Pancreas (tissue), 10 donors: ENCODE data around the gene HEATR9. TPM values are rescaled to one million over a fixed set of nuclear protein-coding genes. Genes with fewer than 3 reads are reported as not detected.

ENCODE experiments used
- ATAC-seq, 4 donors: fragments of 200-7000 bp; cut with Tn5 transposase; one replicate each; pipeline versions ENCODE4 v1.8.0 to v1.9.1; 2020; ENCODE audit warnings: mild to moderate bottlenecking in 4 of 4, moderate library complexity in 4 of 4
- DNase-seq, 6 donors: peaks; one replicate each; pipeline ENCODE4 v3.0.0-alpha.2; 2020
- FAIRE-seq: peaks from 2 replicates; lab custom pipeline; 2012; peaks lifted over from hg19 to GRCh38; lab: Jason Lieb, UNC
- H3K27ac ChIP-seq, 4 donors: fragments of 200-600 bp; sonication (generic); 1 replicate in 3 of 4; 2 replicates in 1 of 4; pipeline versions ENCODE4 v1.5.0 to v1.8.0; 2020
- H3K27me3 ChIP-seq, 4 donors: fragments of 200-600 bp; one replicate each; pipeline ENCODE4 v1.8.0; 2021
- H3K36me3 ChIP-seq, 3 donors: fragments of 200-600 bp; sonication (generic) in 1 of 3; one replicate each; pipeline versions ENCODE4 v1.5.0 to v1.8.0; 2020 to 2021
- H3K4me1 ChIP-seq, 3 donors: fragments of 200-600 bp; one replicate each; pipeline ENCODE4 v1.8.0; 2021
- H3K4me3 ChIP-seq, 4 donors: fragments of 200-600 bp; sonication (generic) in 2 of 4; one replicate each; pipeline versions ENCODE4 v1.5.0 to v1.8.0; 2020 to 2021
- H3K9me3 ChIP-seq, 4 donors: fragments of 200-600 bp; one replicate each; pipeline ENCODE4 v1.8.0; 2021
- WGBS, 2 donors: extraction: QIAGEN DNeasy Blood & Tissue Kit; methylation state at CpG; one replicate each; pipeline ENCODE4 v1.1.7; 2013; 5-methylcytosine and 5-hydroxymethylcytosine counted together
- intact Hi-C, 3 donors: fragments of 100-400 bp; cut with DNase I; formaldehyde crosslinking; loops; one replicate each; pipeline versions ENCODE4 v1.11.1 to v1.14.2; 2022
- polyA plus RNA-seq, 2 donors: library from polyadenylated mRNA; stranded (reverse); fragments of 200-250 nt; gene quantifications; one replicate each; pipeline ENCODE4 v1.2.3, GENCODE V29; 2013
- total RNA-seq, 6 donors: library from RNA; stranded (reverse); fragmentation: NEBNext Ultra II Directional in 4 of 6; extraction: Animal tissue kit (Norgen Biotek cat#: 25700) in 4 of 6; gene quantifications; one replicate each; pipeline versions ENCODE4 v1.2.1 to v1.2.4, GENCODE V29; 2021 to 2023
- TF ChIP-seq, protein P1 (sequence below), 4 donors: fragments of 200-600 bp; sonication (generic) in 3 of 4; IDR thresholded peaks; one replicate each; pipeline versions ENCODE4 v1.5.0 to v1.8.0; 2021; ENCODE audit warnings: antibody characterized with exemption in 4 of 4
- donor health status: healthy with polysubstance abuse.
- donor health status: DM: no; HTN: no; CAD: no; lungs with moderate emphysema.
- donor health status: DM: no; HTN: no; CAD: no.
- donor health status: control.
- donor health status: control.
- donor health status: Bipolar disorder and iron deficiency.
- donor health status: DM: yes; HTN: yes; CAD: no.
- donor health status: DM: no; HTN: no; CAD: no.
- donor health status: DM: no; HTN: no; CAD: no.
- donor health status: DM: yes; HTN: yes; CAD: no.

Gene HEATR9
- total and polyA plus RNA-seq, 8 donors: not detected

DNA sequence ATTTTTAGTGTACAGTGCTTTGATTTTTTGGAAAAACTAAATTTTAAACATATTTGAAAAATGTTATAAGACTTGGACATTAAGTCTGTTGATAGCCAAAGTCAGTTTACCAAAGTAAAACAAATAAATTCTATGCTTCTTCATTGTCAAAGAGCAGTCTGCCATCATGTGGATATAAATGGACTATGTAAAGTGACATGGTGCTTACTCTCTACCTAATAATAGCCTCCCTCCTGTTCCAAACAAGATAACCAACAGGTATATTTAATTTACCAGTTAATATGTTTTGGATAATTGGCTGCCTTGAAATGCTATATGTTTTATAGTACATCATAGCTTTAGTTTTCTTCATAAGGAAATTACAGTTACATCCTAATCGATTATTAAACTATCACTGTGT, 43.5 kb downstream of the HEATR9 start:
- no peaks in the 10 kb centered on the region for H3K27me3 ChIP-seq
- H3K4me1 ChIP-seq: no peaks in the 10 kb centered on the region
- FAIRE-seq (no peak), DNase-seq (no peak), ATAC-seq (no peak)
- 93 to 96% methylated on average over 1 of the region's 1 CpG for WGBS, 2 donors
- intact Hi-C loops: no loop called here
- no peak overlapping the region for H3K27ac ChIP-seq
- no peak overlapping the region for H3K4me3 ChIP-seq
- TF ChIP-seq, protein P1, sequence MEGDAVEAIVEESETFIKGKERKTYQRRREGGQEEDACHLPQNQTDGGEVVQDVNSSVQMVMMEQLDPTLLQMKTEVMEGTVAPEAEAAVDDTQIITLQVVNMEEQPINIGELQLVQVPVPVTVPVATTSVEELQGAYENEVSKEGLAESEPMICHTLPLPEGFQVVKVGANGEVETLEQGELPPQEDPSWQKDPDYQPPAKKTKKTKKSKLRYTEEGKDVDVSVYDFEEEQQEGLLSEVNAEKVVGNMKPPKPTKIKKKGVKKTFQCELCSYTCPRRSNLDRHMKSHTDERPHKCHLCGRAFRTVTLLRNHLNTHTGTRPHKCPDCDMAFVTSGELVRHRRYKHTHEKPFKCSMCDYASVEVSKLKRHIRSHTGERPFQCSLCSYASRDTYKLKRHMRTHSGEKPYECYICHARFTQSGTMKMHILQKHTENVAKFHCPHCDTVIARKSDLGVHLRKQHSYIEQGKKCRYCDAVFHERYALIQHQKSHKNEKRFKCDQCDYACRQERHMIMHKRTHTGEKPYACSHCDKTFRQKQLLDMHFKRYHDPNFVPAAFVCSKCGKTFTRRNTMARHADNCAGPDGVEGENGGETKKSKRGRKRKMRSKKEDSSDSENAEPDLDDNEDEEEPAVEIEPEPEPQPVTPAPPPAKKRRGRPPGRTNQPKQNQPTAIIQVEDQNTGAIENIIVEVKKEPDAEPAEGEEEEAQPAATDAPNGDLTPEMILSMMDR (IDR thresholded peaks at IDR 0.05): no peak
- no peaks in the 10 kb centered on the region for H3K9me3 ChIP-seq
- H3K36me3 ChIP-seq: peaks cover 0 to 27% (median 3%) of the 10 kb centered on the region in 3 donors

DNA sequence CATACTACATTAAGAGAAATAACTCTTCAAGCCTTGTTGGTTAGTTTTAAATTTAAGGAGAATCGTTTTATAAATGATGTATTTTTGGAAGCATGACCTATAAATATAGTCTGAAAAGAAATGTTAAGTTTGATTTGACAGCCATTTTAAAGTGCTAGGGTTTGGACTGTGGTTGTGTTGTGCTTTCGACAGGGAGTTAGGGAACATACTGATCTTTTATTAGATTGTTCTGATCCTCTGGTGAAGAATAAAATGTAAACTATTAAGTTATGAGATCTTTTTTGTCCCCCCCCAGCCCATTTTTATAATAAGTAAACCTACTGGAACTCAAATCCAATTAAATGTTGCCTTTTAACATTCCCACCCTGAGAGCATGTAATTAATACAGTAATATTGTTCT, 47.4 kb downstream of the HEATR9 start:
- no peak for FAIRE-seq
- H3K4me1 ChIP-seq: peaks cover 5 to 11% (median 11%) of the 10 kb centered on the region in 3 donors
- no peak overlapping the region for H3K4me3 ChIP-seq
- no peak for ATAC-seq
- intact Hi-C loops: no loop called here
- H3K9me3 ChIP-seq: no peaks in the 10 kb centered on the region
- TF ChIP-seq, protein P1 (IDR thresholded peaks at IDR 0.05): no peak
- H3K36me3 ChIP-seq: peaks cover 0 to 24% (median 3%) of the 10 kb centered on the region in 3 donors
- WGBS, 2 donors: 83 to 95% methylated on average over 2 of the region's 2 CpGs
- H3K27me3 ChIP-seq: no peaks in the 10 kb centered on the region
- no peak for DNase-seq
- H3K27ac ChIP-seq: no peak overlapping the region

DNA sequence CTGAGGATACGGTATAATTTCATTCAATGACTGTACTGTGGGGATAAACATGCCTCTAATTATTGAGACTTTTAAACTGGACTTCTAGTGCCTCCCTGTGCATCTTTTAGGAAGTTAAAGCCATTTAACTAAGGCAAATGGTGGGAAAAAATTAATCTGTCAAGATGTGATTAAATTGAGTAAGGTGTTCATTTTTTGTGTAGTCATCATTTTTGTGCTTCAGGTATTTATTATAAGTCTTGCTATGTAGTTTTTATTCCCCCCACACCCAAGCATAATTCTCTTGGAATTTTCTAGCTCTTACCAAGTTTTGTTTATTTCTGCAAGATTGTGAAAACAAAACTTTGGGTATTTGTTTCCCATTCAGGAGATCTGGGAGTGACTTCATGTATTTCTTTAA, 49.2 kb downstream of the HEATR9 start:
- H3K4me1 ChIP-seq: peaks cover 5 to 11% (median 11%) of the 10 kb centered on the region in 3 donors
- WGBS, 2 donors: 54 to 65% methylated on average over 1 of the region's 1 CpG
- no peak for FAIRE-seq

DNA sequence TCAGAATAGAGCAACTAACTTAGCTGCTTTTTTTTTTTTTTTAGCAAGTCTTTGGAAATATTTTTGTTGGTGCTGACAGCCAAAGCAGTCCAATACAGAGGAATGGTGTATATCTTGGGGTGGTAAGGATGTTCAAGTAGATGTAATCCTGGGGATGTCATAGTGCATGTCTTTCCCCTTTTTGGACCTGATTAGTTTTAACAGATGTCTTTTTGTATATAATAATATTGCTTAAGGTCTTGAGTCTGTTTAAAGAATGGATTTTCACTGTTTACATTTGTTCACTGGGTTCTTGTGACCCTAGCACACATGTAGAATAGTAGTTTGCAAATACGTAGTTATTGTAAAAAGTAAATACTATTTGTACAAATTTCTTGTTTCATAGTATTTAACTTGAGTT, 51.5 kb downstream of the HEATR9 start:
- ATAC-seq (no peak), DNase-seq (no peak), FAIRE-seq (no peak)
- peaks cover 5 to 11% (median 11%) of the 10 kb centered on the region in 3 donors for H3K4me1 ChIP-seq
- H3K27ac ChIP-seq: no peak overlapping the region
- no peaks in the 10 kb centered on the region for H3K27me3 ChIP-seq
- TF ChIP-seq, protein P1 (IDR thresholded peaks at IDR 0.05): no peak
- H3K36me3 ChIP-seq: peaks cover 0 to 10% (median 0%) of the 10 kb centered on the region in 3 donors
- no peak overlapping the region for H3K4me3 ChIP-seq
- 69 to 70% methylated on average over 1 of the region's 1 CpG for WGBS, 2 donors
- intact Hi-C loops: no loop called here
- H3K9me3 ChIP-seq: no peaks in the 10 kb centered on the region

More for the DNA sequence above, 49.2 kb downstream of the HEATR9 start:
- TF ChIP-seq, protein P1 (IDR thresholded peaks at IDR 0.05): no peak
- intact Hi-C loops: no loop called here
- no peak for DNase-seq
- Histone ChIP-seq H3K4me3 (no peak overlapping the region), H3K36me3 (peaks cover 0 to 22% (median 0%) of the 10 kb centered on the region in 3 donors), H3K27ac (no peak overlapping the region), H3K27me3 (no peaks in the 10 kb centered on the region), H3K9me3 (no peaks in the 10 kb centered on the region)
- ATAC-seq: no peak

DNA sequence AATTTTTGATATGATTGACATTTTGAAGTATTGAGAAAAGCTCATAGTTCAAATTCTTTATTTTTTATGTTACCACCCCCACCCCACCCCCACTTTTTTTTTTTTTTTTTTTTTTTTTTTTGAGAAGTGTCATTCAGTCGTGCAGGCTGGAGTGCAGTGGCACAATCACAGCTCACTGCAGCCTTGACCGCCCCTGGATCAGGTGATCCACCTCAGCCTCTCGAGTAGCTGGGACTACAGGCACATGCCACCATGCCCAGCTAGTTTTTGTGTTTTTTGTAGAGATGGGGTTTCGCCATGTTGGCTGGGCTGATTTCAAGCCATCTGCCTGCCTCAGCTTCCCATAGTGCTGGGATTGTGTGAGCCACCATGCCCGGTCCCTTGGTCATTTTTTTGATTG, 52.0 kb downstream of the HEATR9 start:
- 71 to 79% methylated on average over 5 of the region's 5 CpGs for WGBS, 2 donors
- no peak overlapping the region for H3K27ac ChIP-seq
- peaks cover 0 to 10% (median 0%) of the 10 kb centered on the region in 3 donors for H3K36me3 ChIP-seq
- H3K27me3 ChIP-seq: no peaks in the 10 kb centered on the region
- intact Hi-C loops: no loop called here
- peaks cover 5 to 16% (median 13%) of the 10 kb centered on the region in 3 donors for H3K4me1 ChIP-seq
- H3K4me3 ChIP-seq: no peak overlapping the region
- H3K9me3 ChIP-seq: no peaks in the 10 kb centered on the region
- DNase-seq (no peak), FAIRE-seq (no peak), ATAC-seq (peak in 2 of 4 donors; percentile 34 to 53)
- TF ChIP-seq, protein P1 (IDR thresholded peaks at IDR 0.05): no peak
